Colon (tissue), 2 donors: Measurements from ENCODE around the gene STAG1.
"Not testable (repeated sequence)": the region's sequence is repeated elsewhere in the genome, so short reads cannot be mapped to it uniquely, and the experiment has no call there.

Experiments
- FAIRE-seq: peaks from 2 replicates; lab custom pipeline; 2012; peaks lifted over from hg19 to GRCh38; lab: Jason Lieb, UNC
- donor health status: control.
- donor health status: control.

Gene STAG1

GRCh38 chr3:136752172-136752421 is at the start of gene STAG1:
STAG1 (minus strand) TSS chr3:136752378; CDS start chr3:136630898, 121,480 bp downstream.
- no peak for FAIRE-seq

GRCh38 chr3:136801146-136801545 is 49.0 kb upstream of the STAG1 start:
- FAIRE-seq = not testable (repeated sequence)

GRCh38 chr3:136792556-136793330 is 40.6 kb upstream of the STAG1 start:
- FAIRE-seq = no peak

GRCh38 chr3:136790786-136791185 is 38.6 kb upstream of the STAG1 start:
- no peak for FAIRE-seq

- FAIRE-seq = no peak
Measured at GRCh38 chr3:136789976-136790375, 37.8 kb upstream of the STAG1 start.

GRCh38 chr3:136788154-136788553 is 36.0 kb upstream of the STAG1 start:
- FAIRE-seq = no peak

- no peak for FAIRE-seq
Measured at GRCh38 chr3:136787349-136787748, 35.2 kb upstream of the STAG1 start.

- FAIRE-seq = no peak
Measured at GRCh38 chr3:136783708-136784191, 31.6 kb upstream of the STAG1 start.

GRCh38 chr3:136780741-136781140 is 28.6 kb upstream of the STAG1 start:
- FAIRE-seq = no peak

- FAIRE-seq = no peak
Measured at GRCh38 chr3:136778865-136779264, 26.7 kb upstream of the STAG1 start.

- no peak for FAIRE-seq
Measured at GRCh38 chr3:136772709-136773108, 20.5 kb upstream of the STAG1 start.

- FAIRE-seq = not testable (repeated sequence)
Measured at GRCh38 chr3:136758160-136759102, 6.3 kb upstream of the STAG1 start.

GRCh38 chr3:136755192-136755591 is 3.0 kb upstream of the STAG1 start:
- no peak for FAIRE-seq

- FAIRE-seq = no peak
Measured at GRCh38 chr3:136753326-136753939, 1.3 kb upstream of the STAG1 start.

- FAIRE-seq = no peak
Measured at GRCh38 chr3:136752422-136753325, 496 bp upstream of the STAG1 start.

- no peak for FAIRE-seq
Measured at GRCh38 chr3:136751316-136752171, 634 bp downstream of the STAG1 start.

GRCh38 chr3:136750897-136751315 is 1.3 kb downstream of the STAG1 start:
- no peak for FAIRE-seq

- no peak for FAIRE-seq
Measured at GRCh38 chr3:136750209-136750896, 1.8 kb downstream of the STAG1 start.

GRCh38 chr3:136749602-136750001 is 2.6 kb downstream of the STAG1 start:
- FAIRE-seq = not testable (repeated sequence)

- FAIRE-seq = no peak
Measured at GRCh38 chr3:136749091-136749490, 3.1 kb downstream of the STAG1 start.
